AML-193 (cell line): ENCODE data around the gene SLC29A1.
"Not testable (repeated sequence)": the region's sequence is repeated elsewhere in the genome, so short reads cannot be mapped to it uniquely, and the experiment has no call there.

Source experiments
- DNase-seq, 2 experiments: peaks; one replicate each; lab custom pipeline; 2025; lab: John Stamatoyannopoulos, UW

SLC29A1 gene

DNA sequence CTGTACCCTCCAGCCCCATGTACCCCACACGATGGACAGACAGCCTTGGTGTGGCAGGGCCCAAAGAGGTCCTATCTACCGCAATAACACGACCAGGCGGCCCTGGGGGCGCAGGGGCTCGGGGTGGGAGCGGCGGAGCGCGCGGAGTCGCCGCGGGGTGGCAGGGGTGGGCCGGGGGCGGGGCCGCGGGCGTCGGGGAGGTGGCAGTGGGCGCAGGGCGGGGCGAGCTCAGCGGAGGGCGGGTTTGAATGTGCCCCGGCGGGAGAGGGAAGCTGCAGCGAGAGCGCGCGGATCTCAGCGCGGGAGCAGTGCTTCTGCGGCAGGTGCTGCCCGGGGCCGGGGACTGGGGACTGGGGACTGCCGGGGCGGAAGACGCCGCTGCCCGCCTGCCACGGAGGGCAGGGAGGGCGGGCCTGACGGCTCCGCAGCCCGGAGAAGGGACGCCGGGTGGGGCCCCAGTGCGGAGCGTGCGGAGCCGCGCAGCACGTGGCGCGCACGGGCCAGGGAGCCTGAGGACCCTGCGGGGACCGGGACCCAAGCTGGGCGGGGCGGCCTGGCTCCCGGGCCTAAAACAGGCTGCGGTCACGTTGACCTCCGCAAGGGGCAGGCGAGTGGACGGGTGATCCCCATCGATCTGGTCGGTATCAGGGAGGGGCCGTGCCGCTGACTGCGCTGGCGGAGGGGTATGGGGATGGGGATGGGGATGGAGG is at the start of gene SLC29A1:
TSS of gene SLC29A1 (plus strand) at position 277 of the 710 bp plus-strand sequence. CDS start 3,719 bp downstream, outside the sequence.
- DNase-seq: peak; percentile 74 to 76

DNA sequence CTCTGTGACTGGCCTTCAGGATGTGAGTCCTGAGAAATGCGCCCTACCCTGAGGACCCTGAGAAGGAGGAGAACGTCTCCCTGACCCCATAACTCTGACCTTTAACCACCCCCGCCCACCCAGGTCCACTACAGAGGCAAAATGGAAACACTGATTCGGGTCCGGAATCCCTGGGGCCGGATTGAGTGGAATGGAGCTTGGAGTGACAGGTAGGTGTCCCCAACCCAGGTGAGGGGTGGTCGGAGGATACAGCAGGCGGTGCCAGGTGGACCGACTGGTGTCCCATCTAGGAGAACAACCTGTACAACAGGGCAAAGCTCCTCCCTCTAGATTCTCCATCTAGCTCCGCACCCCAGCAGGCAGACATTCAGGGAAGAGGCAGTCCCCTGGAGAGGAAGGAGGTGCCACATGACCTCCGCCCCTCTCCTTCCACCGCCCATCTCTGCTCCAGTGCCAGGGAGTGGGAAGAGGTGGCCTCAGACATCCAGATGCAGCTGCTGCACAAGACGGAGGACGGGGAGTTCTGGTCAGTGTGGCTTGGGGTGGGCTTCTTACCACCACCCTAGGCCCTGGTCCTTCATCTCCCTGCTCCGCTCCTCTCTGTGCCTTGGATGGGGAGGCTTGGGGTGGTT is 47.1 kb upstream of the SLC29A1 start:
- no peak for DNase-seq

DNA sequence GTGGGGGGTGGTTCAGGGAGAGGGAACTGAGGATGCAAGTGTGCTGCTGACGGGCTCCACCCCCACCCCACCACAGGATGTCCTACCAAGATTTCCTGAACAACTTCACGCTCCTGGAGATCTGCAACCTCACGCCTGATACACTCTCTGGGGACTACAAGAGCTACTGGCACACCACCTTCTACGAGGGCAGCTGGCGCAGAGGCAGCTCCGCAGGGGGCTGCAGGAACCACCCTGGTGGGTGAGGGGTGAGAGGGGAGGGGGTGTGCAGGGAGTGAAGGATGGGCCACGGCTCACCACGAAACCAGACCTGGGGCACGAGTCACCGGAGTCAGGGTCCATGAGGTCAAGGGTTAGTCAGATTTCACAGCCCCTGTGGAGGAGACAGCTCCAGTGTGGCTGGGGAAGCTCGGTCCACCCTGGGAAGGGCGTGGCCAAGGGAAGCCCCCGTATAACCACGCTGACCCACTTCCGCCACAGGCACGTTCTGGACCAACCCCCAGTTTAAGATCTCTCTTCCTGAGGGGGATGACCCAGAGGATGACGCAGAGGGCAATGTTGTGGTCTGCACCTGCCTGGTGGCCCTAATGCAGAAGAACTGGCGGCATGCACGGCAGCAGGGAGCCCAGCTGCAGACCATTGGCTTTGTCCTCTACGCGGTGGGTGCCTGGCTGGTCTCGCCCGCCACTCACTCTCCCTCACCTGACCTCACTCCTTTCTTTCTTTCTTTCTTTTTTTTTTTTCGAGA is 46.5 kb upstream of the SLC29A1 start:
- no peak for DNase-seq

DNA sequence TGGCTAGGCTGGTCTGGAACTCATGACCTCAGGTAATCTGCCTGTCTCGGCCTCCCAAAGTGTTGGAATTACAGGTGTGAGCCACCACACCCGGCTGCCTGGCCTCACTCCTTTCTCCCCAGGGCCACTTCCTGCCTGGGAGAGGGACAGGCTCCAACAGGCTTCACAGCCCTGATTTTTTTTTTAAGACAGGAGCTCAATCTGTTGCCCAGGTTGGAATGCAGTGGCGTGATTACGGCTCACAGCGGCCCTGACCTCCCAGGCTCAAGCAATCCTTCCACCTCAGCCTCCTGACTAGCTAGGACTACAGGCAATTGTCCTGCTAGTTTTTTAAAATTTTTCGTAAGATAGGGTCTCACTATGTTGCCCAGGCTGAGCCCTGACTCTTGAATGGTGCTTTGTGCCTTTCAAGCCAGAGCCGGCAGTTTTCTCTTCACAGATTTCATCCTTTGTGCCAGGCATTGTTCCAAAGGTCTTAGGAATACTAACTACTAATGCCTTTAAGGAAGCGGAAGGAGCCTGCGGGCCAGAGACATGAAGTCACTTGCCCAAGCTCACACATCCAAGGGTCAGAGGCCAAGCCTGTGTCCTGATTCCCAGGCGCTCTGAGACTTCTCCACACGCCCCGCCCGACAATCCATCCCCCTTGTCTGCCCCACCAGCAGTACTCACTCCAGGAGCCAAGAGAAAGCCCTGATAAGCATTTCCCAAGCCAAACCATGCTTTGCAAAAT is 45.5 kb upstream of the SLC29A1 start:
- DNase-seq: no peak

DNA sequence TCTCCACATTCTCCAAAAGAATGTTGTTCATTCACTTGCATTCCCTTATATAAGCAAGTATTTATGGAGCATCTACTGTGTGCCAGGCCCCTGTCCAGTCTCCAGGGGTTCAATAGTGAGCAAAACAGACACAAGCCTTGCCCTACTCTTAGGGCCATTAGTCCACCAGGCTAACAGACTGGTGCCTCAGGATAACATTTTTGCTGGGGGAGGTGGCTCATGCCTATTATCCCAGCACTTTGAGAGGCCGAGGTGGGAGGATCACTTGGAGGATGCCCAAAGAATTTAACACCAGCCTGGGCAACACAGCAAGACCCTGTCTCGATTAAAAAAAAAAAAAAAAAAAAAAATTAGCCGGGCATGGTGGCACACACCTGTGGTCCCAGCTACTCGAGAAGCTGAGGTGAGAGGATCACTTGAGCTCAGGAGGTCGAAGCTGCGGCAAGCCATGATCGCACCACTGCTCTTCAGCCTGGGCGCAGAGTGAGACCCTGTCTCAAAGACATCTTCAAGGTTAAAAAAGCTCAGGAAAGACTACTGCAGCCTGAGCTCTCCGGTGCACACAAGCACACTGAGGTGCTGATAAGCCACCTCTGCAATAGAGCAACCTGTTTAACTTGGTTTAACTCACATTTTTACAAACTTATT is 44.8 kb upstream of the SLC29A1 start:
- no peak for DNase-seq

GRCh38 chr6:44179072-44179536 is 44.3 kb upstream of the SLC29A1 start:
- DNase-seq: no peak

DNA sequence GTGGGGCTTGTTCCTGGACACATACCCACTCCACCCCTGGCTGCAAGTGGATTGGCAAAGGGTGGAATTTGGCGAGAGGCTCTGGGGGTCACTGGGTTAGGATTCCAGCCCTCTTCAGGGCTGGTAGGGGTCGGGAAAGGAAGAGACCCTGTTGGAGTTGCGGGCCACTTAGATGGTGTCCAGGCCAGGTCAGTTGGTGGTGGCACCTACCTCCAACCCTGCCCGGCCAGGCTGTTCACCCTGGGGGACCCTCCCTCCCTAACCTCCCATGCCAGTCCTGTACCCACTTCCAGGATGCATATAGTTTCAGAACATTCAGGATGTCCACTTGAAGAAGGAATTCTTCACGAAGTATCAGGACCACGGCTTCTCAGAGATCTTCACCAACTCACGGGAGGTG is 43.7 kb upstream of the SLC29A1 start:
- no peak for DNase-seq

GRCh38 chr6:44180406-44180805 is 43.0 kb upstream of the SLC29A1 start:
- no peak for DNase-seq

DNA sequence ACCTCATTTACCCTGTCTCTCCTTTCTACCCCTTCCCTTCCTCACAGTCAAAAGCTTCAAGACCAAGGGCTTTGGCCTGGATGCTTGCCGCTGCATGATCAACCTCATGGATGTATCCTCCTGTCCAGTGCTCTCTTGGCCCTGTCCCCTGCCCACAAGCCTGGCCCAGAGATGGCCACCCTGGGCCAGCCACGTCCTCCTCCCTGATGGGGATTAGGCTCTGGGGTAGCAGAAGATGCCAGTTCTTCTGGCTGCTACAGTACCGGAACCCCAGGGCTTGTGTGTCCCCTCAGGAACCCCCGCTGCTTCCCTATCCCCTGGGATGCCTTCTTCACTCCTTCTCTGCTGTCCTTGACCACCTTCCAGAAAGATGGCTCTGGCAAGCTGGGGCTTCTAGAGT is 42.5 kb upstream of the SLC29A1 start:
- no peak for DNase-seq

GRCh38 chr6:44181784-44182183 is 41.6 kb upstream of the SLC29A1 start:
- DNase-seq: not testable (repeated sequence)

DNA sequence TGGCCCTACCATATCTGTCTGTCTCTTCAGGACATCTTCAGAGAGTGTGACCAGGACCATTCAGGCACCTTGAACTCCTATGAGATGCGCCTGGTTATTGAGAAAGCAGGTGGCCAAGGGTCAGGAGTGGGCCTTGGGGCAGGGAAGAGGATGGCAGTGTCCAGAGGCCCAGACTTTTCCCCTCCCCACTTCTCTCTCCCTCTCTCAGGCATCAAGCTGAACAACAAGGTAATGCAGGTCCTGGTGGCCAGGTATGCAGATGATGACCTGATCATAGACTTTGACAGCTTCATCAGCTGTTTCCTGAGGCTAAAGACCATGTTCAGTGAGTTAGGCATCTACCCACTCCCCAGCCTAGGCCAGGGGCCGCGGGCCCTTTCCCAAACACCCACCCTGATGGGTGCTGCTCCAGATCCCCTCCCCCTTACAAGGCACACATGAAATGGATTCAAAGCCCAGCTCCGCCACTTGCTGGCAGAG is 40.4 kb upstream of the SLC29A1 start:
- DNase-seq: no peak

DNA sequence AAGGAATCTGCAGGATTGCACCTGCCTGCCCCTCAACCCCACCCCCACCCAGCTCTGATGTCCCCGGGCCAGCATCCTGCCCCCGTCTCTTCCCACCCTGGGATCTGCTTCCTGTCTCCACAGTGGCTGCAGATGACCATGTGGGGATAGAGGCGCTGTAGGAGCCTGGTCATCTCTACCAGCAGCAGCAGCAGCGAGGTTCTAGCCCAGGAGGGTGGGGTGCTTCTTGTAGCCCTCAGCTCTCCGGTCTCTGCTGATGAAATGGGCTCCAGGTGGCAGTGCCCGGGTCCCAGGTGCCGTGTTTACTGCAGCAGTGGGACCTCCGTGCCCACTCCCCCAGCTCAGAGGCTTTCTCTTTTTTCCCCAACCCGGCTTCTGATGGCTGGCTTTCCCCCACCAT is 39.6 kb upstream of the SLC29A1 start:
- no peak for DNase-seq

- not testable (repeated sequence) for DNase-seq
Observed at GRCh38 chr6:44185356-44185755, 38.0 kb upstream of the SLC29A1 start.

- no peak for DNase-seq
Observed at GRCh38 chr6:44185953-44186634, 37.3 kb upstream of the SLC29A1 start.

DNA sequence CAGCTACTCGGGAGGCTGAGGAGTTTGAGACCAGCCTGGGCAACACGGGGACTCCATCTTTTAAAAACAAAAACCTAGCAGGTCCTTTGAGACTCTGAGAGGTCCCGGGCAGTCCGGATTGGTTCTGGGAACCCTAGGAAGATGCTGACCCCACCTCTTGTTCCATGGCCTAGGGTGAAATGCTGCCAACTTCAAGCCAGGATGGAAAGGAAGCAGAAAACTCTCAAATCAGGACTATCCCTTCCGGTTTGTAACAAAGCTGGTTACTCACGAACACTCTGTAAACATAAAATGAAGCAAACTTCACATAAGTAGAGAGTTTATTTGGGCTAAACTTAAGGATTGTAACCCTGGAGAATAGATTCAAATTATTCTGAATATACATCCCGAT is 36.8 kb upstream of the SLC29A1 start:
- no peak for DNase-seq

- no peak for DNase-seq
Observed at GRCh38 chr6:44188819-44189218, 34.6 kb upstream of the SLC29A1 start.

DNA sequence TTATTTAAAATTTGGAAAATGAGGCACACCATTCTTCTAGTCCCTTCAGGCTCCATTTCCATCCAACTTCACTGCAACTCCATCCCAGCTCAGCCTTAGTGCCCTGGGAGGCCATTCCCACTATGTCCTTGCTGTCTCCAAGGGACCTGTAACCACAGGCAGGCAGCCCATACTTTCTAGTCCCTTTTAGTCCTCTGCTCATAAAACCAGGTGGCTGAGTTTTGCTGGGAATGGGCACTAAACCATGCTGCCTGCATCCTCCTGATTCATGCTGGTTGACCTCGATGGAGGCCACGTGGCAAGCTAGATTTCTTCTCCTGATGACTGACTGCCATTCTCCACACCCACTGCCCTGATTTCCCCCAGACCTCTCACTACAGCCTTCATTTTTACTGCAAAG is 34.1 kb upstream of the SLC29A1 start:
- no peak for DNase-seq

- no peak for DNase-seq
Observed at GRCh38 chr6:44190715-44191114, 32.7 kb upstream of the SLC29A1 start.

DNA sequence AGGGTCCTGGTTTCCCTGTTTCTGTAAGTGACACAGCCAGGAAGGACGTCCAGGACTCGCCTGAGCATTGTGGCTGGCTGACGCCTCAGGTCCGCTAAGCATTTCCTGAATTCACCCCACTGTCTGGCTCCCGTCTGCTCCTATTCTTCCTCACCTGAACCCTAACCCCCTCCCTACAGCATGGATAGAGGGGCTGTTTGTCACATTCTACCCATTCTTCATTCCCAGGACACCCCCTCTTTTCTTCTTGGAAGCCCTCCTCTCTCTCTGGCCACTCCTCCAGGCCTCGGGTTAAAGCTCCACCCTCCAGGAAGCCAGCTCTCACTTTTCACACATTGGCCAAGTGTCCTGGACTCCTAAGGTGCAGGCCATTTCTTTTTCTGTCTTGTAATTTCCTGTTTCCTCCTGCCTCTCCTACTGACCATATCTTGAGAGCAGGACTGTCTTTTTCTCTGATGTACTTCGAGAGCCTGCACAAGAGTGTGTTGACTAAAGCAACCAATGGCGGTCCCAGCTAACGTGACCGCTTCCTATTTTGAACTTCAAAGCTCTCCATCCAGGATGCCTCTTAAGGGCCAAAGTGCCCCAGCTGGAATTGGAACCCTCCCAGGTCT is 30.9 kb upstream of the SLC29A1 start:
- DNase-seq: peak in 1 of 2 experiments; percentile 6

DNA sequence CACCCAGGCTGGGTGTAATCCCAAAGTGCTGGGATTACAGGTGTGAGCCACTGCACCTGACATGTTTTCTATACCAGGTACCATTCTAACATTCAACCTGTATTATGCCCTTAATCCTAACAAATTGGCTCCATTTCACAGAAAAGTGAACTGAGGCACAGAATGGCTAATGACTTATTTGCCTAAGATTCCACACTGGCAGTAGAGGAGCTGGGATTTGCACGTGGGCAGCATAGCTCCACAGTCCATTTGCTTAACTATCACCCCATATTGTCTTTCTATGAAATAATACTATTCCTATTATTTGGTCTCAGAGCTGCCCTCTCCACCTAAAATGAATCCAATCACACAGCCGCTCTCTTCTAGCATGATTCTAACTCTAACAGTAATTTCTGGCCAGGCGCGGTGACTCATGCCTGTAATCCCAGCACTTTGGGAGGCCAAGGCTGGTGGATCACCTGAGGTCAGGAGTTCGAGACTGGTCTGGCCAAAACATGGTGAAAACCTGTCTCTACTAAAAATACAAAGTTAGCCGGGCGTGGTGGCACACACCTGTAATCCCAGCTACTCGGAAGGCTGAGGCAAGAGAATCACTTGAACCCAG is 30.0 kb upstream of the SLC29A1 start:
- DNase-seq: no peak
